ENCODE measurements around the gene ARHGAP33. TPM values are rescaled to one million over a fixed set of nuclear protein-coding genes. Genes with fewer than 3 reads are reported as not detected.
"Not testable (repeated sequence)": the region's sequence is repeated elsewhere in the genome, so short reads cannot be mapped to it uniquely, and the experiment has no call there.

Gene ARHGAP33
- total RNA-seq, 1 donor from 2014 or later: 24.5 TPM

DNA sequence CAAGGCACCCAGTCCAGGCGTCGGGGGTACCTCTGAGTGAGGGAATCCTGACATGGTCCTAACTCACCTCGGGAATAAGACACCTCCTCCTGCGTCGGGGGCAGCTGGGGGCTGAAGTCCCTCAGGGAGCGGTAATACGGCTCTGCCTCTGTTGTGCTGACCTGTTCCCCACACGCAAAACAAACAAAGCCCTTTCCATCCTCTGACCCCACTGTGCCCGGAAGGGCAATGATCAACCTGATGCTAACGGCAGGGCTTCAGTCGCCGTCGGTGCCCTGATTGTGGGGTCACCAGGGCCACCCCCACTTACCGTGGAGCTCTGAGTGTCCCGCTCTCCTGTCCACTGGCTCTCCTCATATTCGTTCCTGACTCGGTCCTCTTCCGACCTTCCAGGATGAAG, 55.6 kb downstream of the ARHGAP33 start:
- Mint-ChIP-seq H3K27me3 (ENCODE audit: insufficient read depth) (peaks cover 10% of the 10 kb centered on the region), H3K36me3 (ENCODE audit: low read depth) (no peaks in the 10 kb centered on the region), H3K27ac (no peak overlapping the region), H3K4me3 (no peak overlapping the region), H3K9me3 (no peaks in the 10 kb centered on the region), H3K4me1 (ENCODE audit: low read depth) (no peaks in the 10 kb centered on the region)
- DNase-seq (ENCODE audit: low spot score): no peak
- intact Hi-C loops (cut with micrococcal nuclease): no loop called here

DNA sequence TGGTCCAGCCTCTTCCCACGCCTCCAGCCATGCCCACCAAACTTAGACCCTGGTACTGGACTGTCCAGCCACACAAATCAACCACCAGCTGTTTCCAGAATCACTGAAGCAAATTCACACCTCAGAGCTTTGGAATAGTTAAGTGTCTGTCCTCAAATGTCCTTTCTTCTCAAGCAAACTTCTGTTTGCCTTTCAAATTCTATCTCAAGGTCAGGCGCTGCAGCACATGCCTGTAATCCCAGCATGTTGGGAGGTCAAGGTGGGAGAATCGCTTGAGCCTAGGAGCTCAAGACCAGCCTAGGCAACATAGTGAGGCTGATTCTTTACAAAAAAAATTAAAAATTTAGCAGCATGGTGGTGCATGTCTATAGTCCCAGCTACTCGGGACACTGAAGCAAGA, 56.7 kb downstream of the ARHGAP33 start:
- no peak for DNase-seq (ENCODE audit: low spot score)
- no peak overlapping the region for H3K4me3 Mint-ChIP-seq
- no peaks in the 10 kb centered on the region for H3K9me3 Mint-ChIP-seq
- no peaks in the 10 kb centered on the region for H3K36me3 Mint-ChIP-seq (ENCODE audit: low read depth)
- no peaks in the 10 kb centered on the region for H3K4me1 Mint-ChIP-seq (ENCODE audit: low read depth)
- H3K27ac Mint-ChIP-seq: no peak overlapping the region
- intact Hi-C loops (cut with micrococcal nuclease): no loop called here
- peaks cover 10% of the 10 kb centered on the region for H3K27me3 Mint-ChIP-seq (ENCODE audit: insufficient read depth)

- no peak overlapping the region for H3K27ac Mint-ChIP-seq
- H3K36me3 Mint-ChIP-seq (ENCODE audit: low read depth): no peaks in the 10 kb centered on the region
- DNase-seq (ENCODE audit: low spot score): no peak
- H3K27me3 Mint-ChIP-seq (ENCODE audit: insufficient read depth): peaks cover 8% of the 10 kb centered on the region
- intact Hi-C loops (cut with micrococcal nuclease): no loop called here
- peaks cover 2% of the 10 kb centered on the region for H3K9me3 Mint-ChIP-seq
- H3K4me1 Mint-ChIP-seq (ENCODE audit: low read depth): no peaks in the 10 kb centered on the region
- H3K4me3 Mint-ChIP-seq: no peak overlapping the region
Observed at GRCh38 chr19:35833972-35834371, 58.6 kb downstream of the ARHGAP33 start.

DNA sequence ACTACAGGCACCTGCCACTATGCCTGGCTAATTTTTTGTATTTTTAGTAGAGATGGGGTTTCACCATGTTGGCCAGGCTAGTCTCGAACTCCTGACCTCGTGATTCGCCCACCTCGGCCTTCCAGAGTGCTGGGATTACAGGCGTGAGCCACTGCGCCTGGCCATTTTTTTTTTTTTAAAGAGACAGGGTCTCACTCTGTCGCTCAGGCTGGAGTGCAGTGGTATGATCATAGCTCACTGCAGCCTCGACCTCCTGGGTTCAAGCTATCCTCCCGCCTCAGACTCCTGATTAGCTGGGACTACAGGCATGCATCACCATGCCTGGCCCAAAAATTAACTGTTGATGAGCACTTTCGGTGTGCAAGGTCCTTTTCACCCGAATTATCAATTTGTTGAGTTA, 60.7 kb downstream of the ARHGAP33 start:
- H3K4me3 Mint-ChIP-seq; intact Hi-C loops (cut with micrococcal nuclease); H3K27me3 Mint-ChIP-seq (ENCODE audit: insufficient read depth); DNase-seq (ENCODE audit: low spot score); H3K27ac Mint-ChIP-seq; H3K36me3 Mint-ChIP-seq (ENCODE audit: low read depth); H3K9me3 Mint-ChIP-seq; H3K4me1 Mint-ChIP-seq (ENCODE audit: low read depth): not testable (repeated sequence)

Other genes with a start within 250 kb of the ARHGAP33 start
- gene SBSN, start 247.3 kb upstream of the ARHGAP33 start, total RNA-seq: not detected in 2 replicates
- not detected in 2 replicates for gene GAPDHS, start 242.1 kb upstream of the ARHGAP33 start, total RNA-seq
- 122 and 123 TPM in 2 replicates for gene TMEM147, start 229.9 kb upstream of the ARHGAP33 start, total RNA-seq
- gene ATP4A, start 211.9 kb upstream of the ARHGAP33 start, total RNA-seq: not detected in 2 replicates
- not detected in 2 replicates for gene PMIS2, start 189.4 kb upstream of the ARHGAP33 start, total RNA-seq
- 41.0 and 48.4 TPM in 2 replicates for gene HAUS5, start 162.8 kb upstream of the ARHGAP33 start, total RNA-seq
- 105 and 118 TPM in 2 replicates for gene RBM42, start 146.5 kb upstream of the ARHGAP33 start, total RNA-seq
- 0.98 and 1.0 TPM in 2 replicates for gene ETV2, start 133.8 kb upstream of the ARHGAP33 start, total RNA-seq
- 434 and 451 TPM in 2 replicates for gene COX6B1, start 127.2 kb upstream of the ARHGAP33 start, total RNA-seq
- 0.41 and 0.51 TPM in 2 replicates for gene UPK1A, start 109.0 kb upstream of the ARHGAP33 start, total RNA-seq
- gene ZBTB32, start 71.0 kb upstream of the ARHGAP33 start, total RNA-seq: 126 TPM in 2 replicates
- 61.9 and 65.2 TPM in 2 replicates for gene KMT2B, start 57.6 kb upstream of the ARHGAP33 start, total RNA-seq
- 105 and 106 TPM in 2 replicates for gene IGFLR1, start 33.1 kb upstream of the ARHGAP33 start, total RNA-seq
- 28.1 and 29.7 TPM in 2 replicates for gene U2AF1L4, start 30.1 kb upstream of the ARHGAP33 start, total RNA-seq
- 50.6 and 54.6 TPM in 2 replicates for gene PSENEN, start 29.9 kb upstream of the ARHGAP33 start, total RNA-seq
- 9.3 and 9.8 TPM in 2 replicates for gene LIN37, start 27.0 kb upstream of the ARHGAP33 start, total RNA-seq
- 0.78 TPM in 1 of 2 replicates, not detected in the other for gene HSPB6, start 18.5 kb upstream of the ARHGAP33 start, total RNA-seq
- 39.5 and 45.1 TPM in 2 replicates for gene PROSER3, start 17.4 kb upstream of the ARHGAP33 start, total RNA-seq
- not detected in 2 replicates for gene PRODH2, start 37.3 kb downstream of the ARHGAP33 start, total RNA-seq
- 0.05 TPM in 1 of 2 replicates, not detected in the other for gene NPHS1, start 76.9 kb downstream of the ARHGAP33 start, total RNA-seq
- 1.7 TPM in 2 replicates for gene KIRREL2, start 81.3 kb downstream of the ARHGAP33 start, total RNA-seq
- gene APLP1, start 93.0 kb downstream of the ARHGAP33 start, total RNA-seq: 2.3 and 2.4 TPM in 2 replicates
- 163 and 164 TPM in 2 replicates for gene NFKBID, start 125.0 kb downstream of the ARHGAP33 start, total RNA-seq
- gene HCST, start 127.0 kb downstream of the ARHGAP33 start, total RNA-seq: 58.5 and 62.2 TPM in 2 replicates
- not detected in 2 replicates for gene TYROBP, start 132.7 kb downstream of the ARHGAP33 start, total RNA-seq
- gene LRFN3, start 160.8 kb downstream of the ARHGAP33 start, total RNA-seq: 11.6 and 13.6 TPM in 2 replicates
- gene SDHAF1, start 219.6 kb downstream of the ARHGAP33 start, total RNA-seq: 21.2 and 24.5 TPM in 2 replicates
- gene SYNE4, start 233.2 kb downstream of the ARHGAP33 start, total RNA-seq: 1.7 and 1.8 TPM in 2 replicates
- 48.3 and 60.6 TPM in 2 replicates for gene ALKBH6, start 238.6 kb downstream of the ARHGAP33 start, total RNA-seq

Measured in activated T-helper 1 cell treated with anti-CD3 and anti-CD28 coated beads, Interleukin-12 subunit alpha, Interleukin-12 subunit beta, Interleukin-2, Interleukin-4 antibody, amounts not matched to agents 30 ng/mL and 10 ng/mL and 1 ng/mL, durations not matched to agents 14 hours and 24 hours and 36 hours (primary cell).